Measurements from ENCODE around the gene HOXB1.
"Not testable (repeated sequence)": the region's sequence is repeated elsewhere in the genome, so short reads cannot be mapped to it uniquely, and the experiment has no call there.

Gene HOXB1

DNA sequence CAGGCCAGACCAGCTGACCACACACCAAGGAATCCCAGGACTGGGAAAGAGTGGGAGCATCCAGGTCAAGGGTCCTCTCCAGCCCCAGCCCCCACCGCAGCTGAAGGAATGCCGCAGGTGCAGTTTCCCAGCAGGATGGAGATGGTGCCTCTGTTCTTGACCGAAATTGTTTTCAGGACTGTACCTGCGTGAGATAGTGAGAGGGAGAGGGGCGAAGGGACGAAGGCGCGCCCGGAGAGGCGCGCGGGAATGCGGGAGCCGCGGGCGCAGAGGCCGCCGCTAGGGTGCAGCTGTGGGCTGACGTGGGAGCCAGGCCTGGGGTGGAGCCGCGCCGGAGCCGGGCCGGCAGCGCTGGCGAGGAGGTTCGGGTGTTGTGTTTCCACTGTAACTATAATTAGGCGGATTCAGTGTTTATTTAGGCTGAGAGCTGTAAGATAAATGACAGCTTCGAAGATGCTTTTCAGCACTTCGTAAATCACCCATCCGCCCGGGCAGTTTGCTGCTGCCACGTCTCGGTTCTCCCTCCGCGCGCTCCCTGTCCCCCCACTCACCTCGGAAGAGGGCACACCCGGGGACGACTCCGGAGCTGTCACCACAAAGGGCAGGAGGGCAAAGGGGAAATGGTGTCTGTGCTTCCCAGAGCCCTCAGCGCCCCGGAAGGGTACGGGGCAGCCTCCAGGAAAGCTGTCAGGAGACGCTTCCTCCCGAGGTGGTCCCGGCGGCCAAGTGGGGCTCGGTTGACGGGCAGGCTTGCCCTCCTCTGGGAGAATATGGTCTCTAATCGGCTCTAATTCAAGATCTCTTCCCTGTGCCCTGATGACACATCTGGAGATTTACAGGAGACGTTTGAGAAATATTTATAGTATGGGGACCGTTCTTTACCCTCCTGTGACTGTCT lies 38.2 kb downstream of the HOXB1 start:
- DNase-seq, result no peak

DNA sequence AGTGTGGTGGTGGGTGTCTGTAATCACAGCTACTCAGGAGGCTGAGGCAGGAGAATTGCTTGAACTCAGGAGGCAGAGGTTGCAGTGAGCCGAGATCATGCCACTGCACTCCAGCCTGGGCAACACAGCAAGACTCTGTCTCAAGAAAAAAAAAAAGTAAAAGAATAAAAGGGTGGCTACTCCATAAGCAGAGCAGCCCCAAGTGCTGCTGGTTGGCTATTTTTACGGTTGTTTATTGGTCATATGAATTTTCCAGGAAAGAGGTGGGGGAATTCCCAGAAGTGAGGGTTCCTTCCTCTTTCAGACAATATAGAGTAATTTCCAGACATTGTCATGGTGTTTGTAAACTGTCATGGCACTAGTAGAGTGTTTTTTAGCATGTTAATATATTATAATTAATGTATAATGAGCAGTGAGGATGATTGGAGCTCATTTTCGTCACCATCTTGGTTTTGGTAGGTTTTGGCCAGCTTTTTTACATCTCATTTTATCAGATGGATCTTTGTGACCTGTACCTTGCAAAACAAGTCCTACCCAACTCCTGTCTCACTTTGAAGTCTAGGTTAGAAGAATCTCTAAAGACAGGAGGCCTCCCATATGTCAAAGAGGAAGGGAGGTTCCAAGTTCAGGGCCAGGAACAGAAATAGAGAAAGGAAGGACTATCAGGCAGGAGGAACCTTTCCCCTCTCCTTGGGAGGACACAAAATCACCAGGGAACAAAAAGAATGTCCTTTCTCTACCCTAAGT lies 39.1 kb downstream of the HOXB1 start:
- no peak for DNase-seq

DNA sequence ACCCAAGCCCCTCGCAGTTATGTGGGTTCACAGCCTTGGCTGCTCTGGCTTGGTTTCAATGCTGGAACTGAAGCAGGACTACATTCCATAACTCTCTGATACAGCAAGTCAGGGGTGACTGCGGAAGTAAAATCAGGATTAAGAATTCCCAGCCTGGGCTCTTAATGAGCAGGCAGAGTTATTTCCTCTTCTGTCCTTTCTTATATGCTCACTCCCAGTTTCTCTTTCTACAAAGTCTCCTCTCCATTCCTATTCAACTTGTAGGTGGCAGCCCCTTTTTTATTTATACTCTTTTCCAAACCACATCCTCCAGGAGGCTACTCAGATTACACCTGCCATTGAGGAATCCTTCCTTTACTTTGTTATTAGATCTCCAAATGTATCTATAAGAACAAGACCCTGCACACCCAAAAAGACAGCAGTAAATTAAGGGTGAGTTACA lies 40.3 kb downstream of the HOXB1 start:
- no peak for DNase-seq

DNA sequence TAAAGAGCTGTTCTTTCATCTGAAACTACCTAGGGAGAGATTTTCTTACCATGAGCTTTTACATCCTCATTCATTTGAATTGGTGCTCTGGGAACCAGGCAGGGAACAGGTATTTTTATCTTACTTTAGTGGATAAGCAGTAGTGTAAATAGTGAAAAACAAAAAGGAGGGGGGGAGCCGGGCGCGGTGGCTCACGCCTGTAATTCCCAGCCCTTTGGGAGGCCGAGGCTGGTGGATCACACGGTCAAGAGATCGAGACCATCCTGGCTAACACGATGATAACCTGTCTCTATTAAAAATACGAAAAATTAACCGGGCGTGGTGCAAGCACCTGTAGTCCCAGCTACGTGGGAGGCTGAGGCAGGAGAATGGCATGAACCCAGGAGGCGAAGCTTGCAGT lies 41.0 kb downstream of the HOXB1 start:
- DNase-seq, result no peak

DNA sequence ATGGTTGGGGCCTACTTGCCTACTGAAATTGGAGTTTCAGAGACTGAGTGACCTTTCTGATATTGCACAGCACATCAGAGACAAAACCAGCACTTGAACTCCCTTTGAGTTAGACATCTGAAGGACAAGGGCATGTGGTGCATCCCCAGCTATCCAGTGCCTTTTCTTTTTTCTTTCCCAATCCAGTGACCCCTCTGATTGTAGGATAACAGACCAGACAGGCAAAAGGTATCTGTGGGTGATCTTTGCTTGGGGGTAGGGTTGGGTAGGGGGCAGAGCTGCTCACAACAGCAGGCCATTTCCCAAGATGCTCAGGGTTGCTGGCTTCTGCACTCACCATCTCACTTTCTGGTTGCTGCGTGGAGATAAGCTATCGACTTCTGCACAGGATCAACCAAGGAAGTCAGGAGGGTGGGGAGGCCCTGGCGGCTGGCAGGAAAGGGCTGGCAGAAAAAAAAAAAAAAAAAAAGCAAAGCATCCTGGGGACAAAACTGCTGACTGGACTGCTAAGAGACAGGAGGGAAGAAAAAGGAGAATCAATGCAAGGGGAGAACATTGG lies 42.2 kb downstream of the HOXB1 start:
- no peak for DNase-seq

DNA sequence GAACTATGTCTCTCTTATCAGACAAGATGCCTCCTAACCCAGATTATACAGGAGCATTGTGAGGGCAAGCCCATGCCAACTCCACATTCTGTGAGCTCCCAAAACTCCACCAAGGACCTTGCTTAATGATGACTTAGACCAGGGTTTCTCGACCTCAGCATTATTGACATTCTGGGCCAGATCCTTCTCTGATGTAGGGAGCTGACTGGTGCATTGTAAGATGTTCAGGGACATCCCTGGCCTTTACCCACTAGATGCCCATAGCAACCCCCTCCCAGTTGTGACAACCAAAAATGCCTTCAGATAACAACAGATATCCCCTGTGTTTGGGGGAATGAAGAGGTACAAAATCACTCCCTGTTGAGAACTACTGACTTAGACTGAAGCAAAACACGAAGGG lies 43.6 kb downstream of the HOXB1 start:
- no peak for DNase-seq

DNA sequence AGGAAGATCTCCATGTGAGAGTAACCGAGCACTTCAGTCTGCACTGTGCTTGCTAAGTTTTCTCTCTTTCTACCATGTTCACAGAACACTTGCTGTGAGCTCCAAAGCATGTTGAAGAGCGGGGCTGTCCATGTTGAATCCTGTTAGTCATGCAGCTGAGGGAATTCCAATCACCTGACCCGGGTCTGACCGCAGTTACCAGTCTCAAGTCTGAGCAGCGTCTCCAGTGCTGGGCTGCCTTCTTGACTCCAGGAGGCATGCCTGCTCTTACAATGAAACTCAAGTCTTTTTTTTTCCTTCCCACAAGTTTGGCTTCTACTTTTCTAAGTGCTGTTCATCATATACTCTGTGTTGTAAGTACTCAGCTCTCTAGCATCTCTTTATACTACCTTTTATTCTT lies 44.3 kb downstream of the HOXB1 start:
- peak; percentile 57 for DNase-seq

DNA sequence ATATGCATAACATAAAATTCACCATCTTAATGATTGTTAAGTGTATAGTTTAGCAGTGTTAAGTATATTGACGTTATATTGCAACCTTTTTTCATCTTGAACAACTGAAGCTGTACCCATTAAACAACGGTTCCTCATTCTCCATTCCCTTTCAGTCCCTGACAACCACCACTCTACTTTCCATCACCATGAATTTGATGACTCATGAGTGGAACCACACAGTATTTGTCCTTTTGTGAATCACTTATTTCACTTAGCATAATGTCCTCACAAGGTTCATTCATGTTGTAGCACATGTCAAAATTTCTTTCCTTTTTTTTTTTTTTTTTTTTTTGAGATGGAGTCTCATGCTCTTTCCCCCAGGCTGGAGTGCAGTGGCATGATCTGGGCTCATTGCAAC lies 46.0 kb downstream of the HOXB1 start:
- DNase-seq, result no peak

DNA sequence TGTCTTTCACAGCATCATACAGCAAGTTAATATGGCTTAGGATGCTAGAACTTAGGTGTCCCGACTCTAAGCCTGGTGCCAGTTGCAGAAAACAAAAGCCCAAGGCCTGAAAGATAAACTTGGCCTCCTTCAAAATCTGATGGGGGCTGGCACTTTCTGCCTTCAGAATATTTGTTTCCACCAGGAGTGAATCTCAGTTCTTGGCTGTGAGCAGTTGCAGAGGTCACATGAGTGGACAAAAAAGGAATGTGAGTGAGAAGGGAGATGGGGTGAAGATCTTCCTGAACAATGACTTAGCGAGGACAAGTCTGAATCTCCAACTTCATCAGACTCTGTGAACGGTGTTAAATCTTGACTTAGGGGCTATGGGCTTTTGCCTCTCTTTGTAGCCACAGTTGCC lies 46.6 kb downstream of the HOXB1 start:
- DNase-seq, result no peak

DNA sequence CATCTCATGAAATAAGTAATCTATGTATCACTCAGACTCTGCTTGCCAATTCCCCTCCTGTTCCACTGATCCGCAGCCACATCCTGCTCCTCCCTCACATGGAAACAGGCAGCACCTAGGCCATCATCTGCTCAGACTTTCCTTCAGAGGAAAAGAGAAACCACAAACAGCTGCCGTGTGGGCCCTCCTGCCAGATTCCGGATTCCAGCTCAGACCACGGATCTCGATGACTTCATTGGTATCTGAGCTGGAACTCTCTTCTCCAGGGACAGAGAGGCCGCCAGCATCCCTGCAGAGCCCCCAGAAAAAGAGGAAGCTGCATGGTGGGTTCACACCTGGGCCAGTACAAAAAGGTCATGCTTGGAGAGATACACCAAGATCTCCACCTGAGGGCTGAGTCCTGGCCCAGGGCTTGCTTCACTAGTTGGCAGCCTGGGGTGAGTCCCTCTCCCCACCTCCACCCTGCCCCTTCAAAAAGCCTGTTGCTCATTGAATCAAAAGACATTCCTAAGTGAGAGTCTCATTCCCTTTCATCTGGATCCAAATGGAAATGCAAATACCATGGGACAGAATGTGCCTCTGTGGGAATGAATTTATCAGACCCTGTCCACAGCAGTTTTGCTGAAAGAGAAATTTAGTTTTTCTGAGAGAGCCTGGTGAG lies 47.2 kb downstream of the HOXB1 start:
- DNase-seq, result peak; percentile 84

DNA sequence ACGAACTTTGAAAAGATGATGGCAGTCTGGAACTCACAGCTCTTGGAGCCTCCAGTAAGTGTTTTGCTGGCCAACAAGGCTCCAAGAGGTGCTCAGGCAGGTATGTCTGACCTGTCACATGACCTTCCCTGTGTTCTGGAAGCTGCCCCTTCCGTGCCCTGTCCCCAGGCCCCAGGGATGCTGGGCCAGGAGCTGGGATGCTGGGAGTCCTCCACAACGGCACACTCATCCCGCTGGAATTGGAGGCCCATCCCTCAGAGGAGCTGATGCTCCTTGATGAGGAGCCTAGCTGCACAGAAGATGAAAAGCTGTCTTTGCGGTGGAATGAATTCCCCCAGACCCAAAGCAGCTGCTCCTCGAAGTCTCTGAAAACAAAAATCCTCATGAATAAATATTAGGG lies 47.8 kb downstream of the HOXB1 start:
- no peak for DNase-seq

DNA sequence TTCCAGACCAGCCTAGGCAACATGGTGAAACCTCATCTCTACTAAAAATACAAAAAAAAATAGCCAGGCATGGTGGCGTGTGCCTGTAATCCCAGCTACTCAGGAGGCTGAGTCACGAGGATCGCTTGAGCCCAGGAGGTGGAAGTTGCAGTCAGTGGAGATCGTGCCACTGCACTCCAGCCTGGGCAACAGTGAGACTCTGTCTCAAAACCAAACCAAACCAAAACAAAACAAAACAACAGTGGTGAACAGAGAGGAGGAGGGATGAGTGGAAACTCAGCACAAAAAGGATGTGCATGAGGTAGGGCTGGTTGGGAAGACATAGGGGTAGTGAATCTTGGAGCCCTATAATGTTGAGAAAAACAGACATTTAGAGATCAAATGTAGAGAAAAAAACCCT lies 48.5 kb downstream of the HOXB1 start:
- not testable (repeated sequence) for DNase-seq

DNA sequence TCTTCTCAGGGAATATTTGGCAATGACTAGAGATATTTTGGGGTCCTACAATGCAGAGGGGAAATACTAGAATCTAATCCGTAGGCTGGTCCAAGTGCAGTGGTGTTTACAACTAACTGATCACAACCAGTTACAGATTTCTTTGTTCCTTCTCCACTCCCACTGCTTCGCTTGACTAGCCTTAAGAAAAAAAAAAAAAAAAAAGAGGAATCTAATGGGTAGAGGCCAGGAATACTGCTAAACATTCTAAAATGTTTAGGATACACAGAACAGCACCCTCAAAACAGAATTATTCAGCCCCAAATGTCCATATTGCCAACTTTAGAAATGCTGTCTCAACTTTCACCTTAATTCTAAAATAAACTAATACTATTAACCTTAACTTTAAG lies 51.8 kb downstream of the HOXB1 start:
- DNase-seq, result no peak

All from T1000 (cell line).